OCI-LY7 (cell line): ENCODE data around the gene SKIC2.
"Not testable (repeated sequence)": the region's sequence is repeated elsewhere in the genome, so short reads cannot be mapped to it uniquely, and the experiment has no call there.

Source experiments
- CTCF ChIP-seq: fragments of 200-600 bp; sonication (generic); conservative IDR thresholded peaks from 2 replicates; pipeline ENCODE4 v1.5.1; 2014; ENCODE audit warnings: mild to moderate bottlenecking, antibody characterized with exemption, low read length, moderate library complexity, mixed read lengths
- EZH2phosphoT487 ChIP-seq: fragments of 200-600 bp; sonication (generic); IDR thresholded peaks from 2 replicates; pipeline ENCODE4 v1.6.1; 2018; ENCODE audit warnings: low read depth, borderline replicate concordance, mild to moderate bottlenecking, mixed run types, antibody characterized with exemption, low read length, moderate library complexity, mixed read lengths

- not testable (repeated sequence) for TF ChIP-seq CTCF, EZH2phosphoT487
Observed at GRCh38 chr6:31981744-31982143, 22.8 kb downstream of the SKIC2 start, which contains the start of gene C4A.
